GM11168 (cell line): ENCODE data around the gene KISS1R.

Experiments used
- in situ Hi-C: fragments of 300-500 bp; cut with MboI; formaldehyde crosslinking; loops from one replicate; pipeline ENCODE4 v1.12.0; 2022; ENCODE audit warnings: low sequenced_read_pairs; ENCODE audit not compliant: unreplicated experiment

The KISS1R gene

GRCh38 chr19:918152-918437 is 962 bp downstream of the KISS1R start:
- in situ Hi-C loops, result no loop called here

GRCh38 chr19:918481-919198 is 1.5 kb downstream of the KISS1R start:
- in situ Hi-C loops, result no loop called here

- in situ Hi-C loops, result loop anchor here (5.0 kb wide), 2 partner anchors 62 to 63 kb away; partner anchors contain the start of genes CFD and WDR18
Measured at GRCh38 chr19:919199-920050, 2.3 kb downstream of the KISS1R start.

- in situ Hi-C loops, result loop anchor here (5.0 kb wide), 2 partner anchors 62 to 63 kb away; partner anchors contain the start of genes CFD and WDR18
Measured at GRCh38 chr19:920051-920864, 3.1 kb downstream of the KISS1R start.

- in situ Hi-C loops, result loop anchor here (5.0 kb wide), 2 partner anchors 58 to 67 kb away; partner anchors contain the start of genes CFD and WDR18
Measured at GRCh38 chr19:924553-925086, 7.5 kb downstream of the KISS1R start.

GRCh38 chr19:925087-925525 is 8.0 kb downstream of the KISS1R start:
- in situ Hi-C loops, result no loop called here

GRCh38 chr19:925526-926322 is 8.6 kb downstream of the KISS1R start, which contains the start of gene ARID3A:
ARID3A (plus strand) TSS chr19:926035; CDS start chr19:929529, 3,494 bp downstream.
- in situ Hi-C loops, result no loop called here

- in situ Hi-C loops, result no loop called here
Measured at GRCh38 chr19:926323-926588, 9.1 kb downstream of the KISS1R start.

- in situ Hi-C loops, result no loop called here
Measured at GRCh38 chr19:926589-927350, 9.6 kb downstream of the KISS1R start.

- in situ Hi-C loops, result no loop called here
Measured at GRCh38 chr19:927351-927779, 10.2 kb downstream of the KISS1R start.

- in situ Hi-C loops, result no loop called here
Measured at GRCh38 chr19:927780-928401, 10.8 kb downstream of the KISS1R start.

GRCh38 chr19:928471-929202 is 11.5 kb downstream of the KISS1R start:
- in situ Hi-C loops, result no loop called here

- in situ Hi-C loops, result no loop called here
Measured at GRCh38 chr19:929203-929890, 12.2 kb downstream of the KISS1R start.

- in situ Hi-C loops, result no loop called here
Measured at GRCh38 chr19:929891-930258, 12.7 kb downstream of the KISS1R start.

- in situ Hi-C loops, result no loop called here
Measured at GRCh38 chr19:931860-932647, 14.9 kb downstream of the KISS1R start.
